ENCODE measurements around the gene ALAS1.

DNA sequence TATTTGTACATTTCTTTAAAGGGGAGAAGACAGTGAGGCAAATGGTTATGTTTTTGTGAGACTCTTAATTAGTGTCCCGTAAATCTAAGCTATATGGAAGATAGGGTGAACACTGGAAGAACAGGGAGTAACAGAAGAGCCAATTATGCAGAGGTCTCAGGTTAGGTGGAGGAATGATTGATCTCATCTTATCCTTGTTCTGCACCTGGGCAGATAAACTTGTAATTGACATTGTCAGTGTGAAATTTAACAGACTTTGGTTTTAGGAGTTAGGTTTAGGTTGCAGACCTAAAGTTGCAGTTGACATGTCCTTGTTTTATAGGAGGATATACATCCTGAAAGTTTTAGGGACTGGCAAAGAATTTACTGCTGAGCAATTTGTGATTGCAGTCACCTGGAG, 44.1 kb downstream of the ALAS1 start:
- no peak for TF ChIP-seq EZH2 (IDR thresholded peaks at IDR 0.05; ENCODE audit: low read length)
- TF ChIP-seq, protein P1, sequence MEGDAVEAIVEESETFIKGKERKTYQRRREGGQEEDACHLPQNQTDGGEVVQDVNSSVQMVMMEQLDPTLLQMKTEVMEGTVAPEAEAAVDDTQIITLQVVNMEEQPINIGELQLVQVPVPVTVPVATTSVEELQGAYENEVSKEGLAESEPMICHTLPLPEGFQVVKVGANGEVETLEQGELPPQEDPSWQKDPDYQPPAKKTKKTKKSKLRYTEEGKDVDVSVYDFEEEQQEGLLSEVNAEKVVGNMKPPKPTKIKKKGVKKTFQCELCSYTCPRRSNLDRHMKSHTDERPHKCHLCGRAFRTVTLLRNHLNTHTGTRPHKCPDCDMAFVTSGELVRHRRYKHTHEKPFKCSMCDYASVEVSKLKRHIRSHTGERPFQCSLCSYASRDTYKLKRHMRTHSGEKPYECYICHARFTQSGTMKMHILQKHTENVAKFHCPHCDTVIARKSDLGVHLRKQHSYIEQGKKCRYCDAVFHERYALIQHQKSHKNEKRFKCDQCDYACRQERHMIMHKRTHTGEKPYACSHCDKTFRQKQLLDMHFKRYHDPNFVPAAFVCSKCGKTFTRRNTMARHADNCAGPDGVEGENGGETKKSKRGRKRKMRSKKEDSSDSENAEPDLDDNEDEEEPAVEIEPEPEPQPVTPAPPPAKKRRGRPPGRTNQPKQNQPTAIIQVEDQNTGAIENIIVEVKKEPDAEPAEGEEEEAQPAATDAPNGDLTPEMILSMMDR (optimal IDR thresholded peaks at IDR 0.05 in 1 of 3, IDR thresholded peaks at IDR 0.05 in 1 of 3, conservative IDR thresholded peaks at IDR 0.05 in 1 of 3; ENCODE audit: extremely low read depth in 1 of 3, insufficient read depth in 2 of 3, low read length in 3 of 3), result no peak
